OCI-M1 (cell line): ENCODE results near the gene FAM222B.
A peak's percentile ranks its signal among the peaks of the same experiment; 100 is the strongest.
"Not testable (repeated sequence)": the region's sequence is repeated elsewhere in the genome, so short reads cannot be mapped to it uniquely, and the experiment has no call there.

Experiments
- DNase-seq: peaks from one replicate; lab custom pipeline; 2025; lab: John Stamatoyannopoulos, UW

FAM222B gene

GRCh38 chr17:28842282-28843012 is at the start of gene FAM222B:
Gene FAM222B, minus strand, starts transcription at chr17:28842790. Its CDS starts 76,123 bp downstream, at chr17:28766667.
- DNase-seq, result peak; percentile 97

GRCh38 chr17:28892024-28892423 is 49.4 kb upstream of the FAM222B start:
- DNase-seq, result no peak

DNA sequence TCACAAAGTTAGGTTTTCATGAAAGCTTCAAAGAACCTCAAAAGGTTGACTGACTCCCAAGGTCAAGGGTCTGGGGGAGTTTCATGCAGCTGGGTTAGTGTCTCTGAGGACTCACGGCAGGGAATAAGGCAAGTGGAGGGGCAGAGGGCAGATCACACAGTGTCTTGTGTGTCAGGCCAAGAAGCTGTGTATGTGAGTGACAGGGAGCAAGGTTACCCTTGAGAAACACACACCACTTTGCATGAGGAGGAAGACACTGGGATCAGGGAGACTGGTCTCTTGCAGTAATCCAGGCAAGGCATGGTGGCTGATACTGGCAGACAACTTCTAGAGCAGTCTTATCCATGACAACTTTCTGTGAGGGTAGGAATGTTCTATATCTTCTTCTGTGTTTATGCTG is 48.6 kb upstream of the FAM222B start:
- no peak for DNase-seq

DNA sequence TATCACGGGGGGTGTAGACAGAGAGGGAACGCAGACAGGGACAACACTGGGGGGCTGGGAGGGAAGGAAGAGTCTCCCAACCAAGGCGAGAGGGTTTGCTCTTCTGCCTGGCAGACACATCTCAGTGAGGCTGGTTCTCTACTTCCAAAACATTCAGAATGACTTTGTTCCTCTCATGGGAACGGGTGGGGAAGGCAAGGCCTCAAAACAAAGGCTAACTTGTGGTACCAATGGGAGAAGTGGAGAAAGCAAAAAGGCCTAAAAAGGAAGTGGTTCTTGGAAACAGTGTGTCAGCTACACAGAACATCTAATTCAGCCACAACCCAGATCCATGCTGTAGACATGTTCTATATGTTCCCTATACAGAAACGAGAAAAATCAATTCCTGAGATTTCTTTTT is 47.4 kb upstream of the FAM222B start:
- peak; percentile 60 for DNase-seq

- DNase-seq, result no peak
Measured at GRCh38 chr17:28888832-28889231, 46.2 kb upstream of the FAM222B start.

DNA sequence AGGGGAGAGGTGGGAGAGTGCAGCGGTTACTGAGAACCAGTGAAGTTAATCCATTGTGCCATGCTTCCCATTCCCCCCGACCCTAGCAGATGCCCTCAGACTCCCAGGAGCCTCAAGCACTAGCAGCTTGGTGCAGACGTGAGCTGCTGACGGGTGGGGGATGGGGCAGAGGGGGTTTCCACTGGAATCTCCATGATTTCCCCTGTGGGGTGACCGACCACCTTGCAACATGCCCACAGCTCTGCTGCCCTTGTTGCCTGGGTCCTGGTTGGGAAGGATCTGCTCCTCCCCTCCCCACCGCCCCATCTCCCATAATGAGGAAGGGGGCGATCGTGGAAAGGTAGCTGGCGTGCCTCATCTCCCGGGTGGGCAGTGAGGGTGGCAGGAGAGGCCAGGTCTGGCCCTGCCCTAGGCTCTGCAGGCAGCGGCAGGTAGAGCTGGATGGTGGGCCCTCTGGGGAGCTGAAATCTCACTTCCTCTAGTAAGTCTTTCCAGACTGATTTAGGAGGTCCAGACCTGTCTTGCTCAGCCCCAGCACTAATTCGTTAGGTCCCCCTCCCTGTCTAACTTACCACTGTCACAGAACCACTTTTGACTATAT is 45.4 kb upstream of the FAM222B start:
- no peak for DNase-seq

- DNase-seq, result no peak
Measured at GRCh38 chr17:28885951-28886350, 43.4 kb upstream of the FAM222B start.

- DNase-seq, result no peak
Measured at GRCh38 chr17:28885363-28885762, 42.8 kb upstream of the FAM222B start.

- DNase-seq, result no peak
Measured at GRCh38 chr17:28883967-28884702, 41.5 kb upstream of the FAM222B start.

DNA sequence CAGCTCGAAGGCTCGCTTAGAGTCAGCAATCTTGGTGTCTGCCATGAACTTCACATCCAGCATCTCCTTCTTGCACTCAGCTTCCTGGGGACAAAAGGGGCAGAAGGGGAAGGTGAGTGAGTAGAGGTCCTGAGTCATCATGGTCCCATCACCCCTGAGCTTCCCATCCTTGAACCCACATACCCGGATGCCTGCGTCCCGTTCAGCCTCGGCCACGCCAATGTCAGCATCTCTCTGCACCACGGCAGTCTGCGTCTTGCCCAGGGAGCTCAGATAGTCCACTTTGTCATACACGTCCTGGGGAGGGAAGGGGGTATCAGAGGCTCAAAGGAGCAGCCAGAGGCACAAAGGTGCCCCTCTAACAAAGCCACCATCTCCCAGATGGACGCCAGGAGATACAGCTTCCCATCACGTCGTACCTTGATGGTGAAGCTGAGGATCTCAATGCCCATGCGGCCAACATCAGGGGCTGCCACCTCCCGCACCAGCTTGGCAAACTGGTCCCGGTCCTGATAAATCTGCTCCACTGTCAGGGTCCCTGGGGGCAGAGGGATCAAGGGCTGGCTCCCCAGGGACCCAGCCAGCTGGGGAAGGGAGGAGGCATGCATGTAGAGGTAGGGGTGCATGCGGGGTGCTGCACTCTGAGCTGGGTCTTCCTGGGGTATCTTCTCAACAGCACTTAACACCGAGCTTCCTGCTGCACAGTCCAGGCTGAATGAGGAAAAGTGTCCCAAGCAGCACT is 39.7 kb upstream of the FAM222B start:
- DNase-seq, result no peak

- no peak for DNase-seq
Measured at GRCh38 chr17:28881533-28882056, 39.0 kb upstream of the FAM222B start.

GRCh38 chr17:28880572-28880945 is 38.0 kb upstream of the FAM222B start:
- no peak for DNase-seq

DNA sequence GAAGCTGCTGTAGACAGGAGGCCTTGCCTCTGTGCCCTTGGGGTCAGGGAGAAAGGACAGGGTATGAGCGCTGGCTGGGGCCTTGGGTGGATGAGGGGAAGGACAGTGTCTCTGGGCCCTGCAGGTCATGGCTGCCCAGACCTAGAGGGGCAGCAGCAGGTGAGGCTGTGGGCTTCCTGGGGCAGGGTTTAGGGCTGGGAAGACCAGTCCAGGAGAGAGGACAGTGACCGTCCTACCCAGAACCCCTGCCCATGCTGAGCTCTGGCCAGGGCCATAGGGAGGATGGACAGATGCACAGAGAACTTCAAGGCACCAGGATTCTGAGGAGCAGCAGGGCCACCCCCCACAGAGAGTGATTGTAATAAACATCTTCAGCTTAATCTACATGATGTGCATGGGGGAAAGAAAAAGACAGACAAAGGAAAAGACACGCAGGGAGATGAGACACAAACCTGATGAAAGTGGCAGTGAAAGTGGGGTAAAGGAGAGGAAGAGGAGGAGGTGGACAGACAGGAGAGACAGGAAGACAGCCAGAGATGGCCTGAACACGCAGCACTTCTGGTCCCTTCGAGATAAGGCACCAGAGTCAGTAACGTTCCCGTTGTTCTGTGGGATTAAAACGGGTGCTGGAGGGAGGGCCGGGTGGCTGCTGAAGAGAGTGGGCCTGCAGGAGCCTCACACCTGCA is 37.4 kb upstream of the FAM222B start:
- no peak for DNase-seq

GRCh38 chr17:28878981-28879380 is 36.4 kb upstream of the FAM222B start:
- peak; percentile 65 for DNase-seq

- no peak for DNase-seq
Measured at GRCh38 chr17:28878158-28878910, 35.7 kb upstream of the FAM222B start.

DNA sequence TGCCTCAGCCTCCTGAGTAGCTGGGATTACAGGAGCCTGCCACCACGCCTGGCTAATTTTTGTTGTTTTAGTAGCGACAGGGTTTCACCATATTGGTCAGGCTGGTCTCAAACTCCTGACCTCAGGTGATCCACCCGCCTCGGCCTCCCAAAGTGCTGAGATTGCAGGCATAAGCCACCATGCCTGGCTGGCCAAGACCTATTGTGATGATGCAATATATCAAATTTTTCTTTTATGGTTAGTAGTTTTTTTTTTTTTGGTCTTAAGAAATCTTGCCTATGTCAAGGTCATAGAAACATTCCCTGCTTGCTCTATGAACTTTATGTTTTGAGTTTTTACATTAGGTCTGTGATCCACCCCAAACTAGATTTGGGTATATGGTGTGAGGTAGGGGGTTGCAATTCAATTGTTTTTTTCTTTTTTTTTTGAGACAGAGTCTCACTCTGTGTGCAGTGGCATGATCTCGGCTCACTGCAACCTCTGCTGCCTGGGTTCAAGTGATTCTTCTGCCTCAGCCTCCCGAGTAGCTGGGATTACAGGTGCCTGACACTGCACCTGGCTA is 34.6 kb upstream of the FAM222B start:
- not testable (repeated sequence) for DNase-seq

GRCh38 chr17:28875848-28876550 is 33.4 kb upstream of the FAM222B start:
- DNase-seq, result peak; percentile 39

GRCh38 chr17:28874750-28875149 is 32.2 kb upstream of the FAM222B start:
- DNase-seq, result no peak

DNA sequence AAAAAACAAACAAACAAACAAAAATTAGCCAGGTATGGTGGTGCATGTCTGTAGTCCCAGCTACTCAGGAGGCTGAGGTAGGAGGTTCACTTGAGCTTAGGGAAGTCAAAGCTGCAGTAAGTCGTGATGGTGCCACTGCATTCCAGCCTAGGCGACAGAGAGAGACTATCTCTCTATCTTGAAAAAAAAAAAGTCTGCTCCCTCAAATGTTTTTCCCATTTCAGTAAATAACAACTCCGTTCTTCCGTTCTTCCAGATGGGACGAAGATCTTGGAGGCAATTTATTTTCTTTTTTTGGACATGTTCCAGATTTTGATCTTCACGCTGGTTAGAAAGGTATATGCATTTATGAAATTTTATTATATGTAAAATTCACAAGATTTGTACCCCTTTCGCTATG is 31.2 kb upstream of the FAM222B start:
- DNase-seq, result no peak

DNA sequence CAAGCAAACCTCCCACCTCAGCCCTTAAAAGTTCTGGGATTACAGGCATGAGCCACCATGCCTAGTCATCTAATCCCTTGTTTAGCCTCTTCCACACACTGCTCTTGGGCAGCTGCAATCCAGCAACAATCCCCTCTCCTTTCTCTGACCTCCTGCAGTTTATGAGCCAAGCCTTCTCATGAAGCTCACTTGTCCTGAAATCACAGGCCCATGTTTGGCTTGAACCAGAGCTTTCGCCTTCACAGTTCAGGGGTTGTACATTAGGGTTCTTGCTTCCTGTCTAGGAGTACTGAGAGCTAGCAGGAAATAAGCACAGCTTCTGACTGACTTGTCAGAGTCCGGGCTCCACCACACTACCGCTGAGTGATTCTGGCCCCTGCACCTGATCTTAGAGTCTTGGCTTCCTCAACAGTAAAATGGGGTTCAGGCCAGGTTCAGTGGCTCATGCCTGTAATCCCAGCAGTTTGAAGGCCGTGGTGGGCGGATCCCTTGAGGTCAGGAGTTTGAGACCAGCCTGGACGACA is 28.5 kb upstream of the FAM222B start:
- no peak for DNase-seq
